Upper lobe of left lung (tissue), 6 donors: ENCODE measurements around the gene ADCY7. TPM values are rescaled to one million over a fixed set of nuclear protein-coding genes. Genes with fewer than 3 reads are reported as not detected.

ENCODE experiments used
- ATAC-seq, 2 donors: fragments of 200-7000 bp; cut with Tn5 transposase; one replicate each; pipeline ENCODE4 v1.9.1; 2022; ENCODE audit warnings: mild to moderate bottlenecking in 2 of 2, moderate library complexity in 2 of 2; ENCODE audit not compliant: low FRiP score in 2 of 2
- DNase-seq, 2 donors: peaks; one replicate each; pipeline ENCODE4 v3.0.0-alpha.2; 2019 to 2020
- H3K27ac ChIP-seq, 4 donors: fragments of 200-600 bp; sonication (generic); one replicate each; pipeline ENCODE4 v1.5.1; 2016 to 2019
- H3K27me3 ChIP-seq, 4 donors: fragments of 200-600 bp; sonication (generic); one replicate each; pipeline ENCODE4 v1.5.1; 2017 to 2019
- H3K36me3 ChIP-seq, 4 donors: fragments of 200-600 bp; sonication (generic); one replicate each; pipeline ENCODE4 v1.5.1; 2016 to 2019
- H3K4me1 ChIP-seq, 4 donors: fragments of 200-600 bp; sonication (generic); one replicate each; pipeline ENCODE4 v1.5.1; 2018 to 2019
- H3K4me3 ChIP-seq, 4 donors: fragments of 200-600 bp; sonication (generic); one replicate each; pipeline ENCODE4 v1.5.1; 2017 to 2019; ENCODE audit warnings: mild to moderate bottlenecking in 2 of 4, moderate library complexity in 1 of 4
- H3K9me3 ChIP-seq, 4 donors: fragments of 200-600 bp; sonication (generic); one replicate each; pipeline ENCODE4 v1.5.1; 2018 to 2019
- CTCF ChIP-seq, 6 experiments: fragments of 450-650 bp in 4 of 6; fragments of 200-600 bp in 2 of 6; sonication (generic) in 2 of 6; IDR thresholded peaks; one replicate each; pipeline ENCODE4 v1.5.1; 2016 to 2019; ENCODE audit warnings: antibody characterized with exemption in 6 of 6
- EP300 ChIP-seq, 4 donors: sonication (generic); formaldehyde crosslinking; IDR thresholded peaks; one replicate each; pipeline ENCODE4 v1.5.1; 2017; ENCODE audit warnings: antibody characterized with exemption in 4 of 4, control low read depth in 2 of 4
- POLR2A ChIP-seq, 4 donors: fragments of 450-650 bp; IDR thresholded peaks; one replicate each; pipeline ENCODE4 v1.5.1; 2016 to 2017; ENCODE audit warnings: antibody characterized with exemption in 4 of 4, mild to moderate bottlenecking in 2 of 4
- POLR2AphosphoS5 ChIP-seq, 2 donors: sonication (generic); formaldehyde crosslinking; IDR thresholded peaks; one replicate each; pipeline ENCODE4 v1.5.1; 2017; ENCODE audit warnings: antibody characterized with exemption in 2 of 2
- WGBS, 2 donors: methylation state at CpG; one replicate each; pipeline ENCODE4 v1.1.5; 2017 to 2018; 5-methylcytosine and 5-hydroxymethylcytosine counted together
- total RNA-seq, 6 donors: library from RNA; depleted of rRNA in 4 of 6; stranded (reverse); fragments of >200 nt in 4 of 6; gene quantifications; one replicate each; pipeline versions ENCODE4 v1.1.0 to v1.2.1, GENCODE V29; 2016 to 2021
- donor health status: DM: no; HTN: no; CAD: no; lungs with moderate emphysema.
- donor health status: DM: no; HTN: yes; CAD: no; lungs with severe emphysema.

The ADCY7 gene
- total RNA-seq, 6 donors from 2014 or later, result 46.9 to 177 (median 101) TPM

GRCh38 chr16:50359626-50360025, 93.3 kb downstream of the ADCY7 start:
- no peaks in the 10 kb centered on the region for H3K27me3 ChIP-seq
- H3K4me1 ChIP-seq, result peaks cover 0 to 21% (median 11%) of the 10 kb centered on the region in 4 donors
- ATAC-seq (no peak), DNase-seq (no peak)
- peaks cover 0 to 37% (median 5%) of the 10 kb centered on the region in 4 donors for H3K36me3 ChIP-seq
- 26 to 35% methylated on average over 1 of the region's 1 CpG for WGBS, 2 donors
- no peak overlapping the region for H3K4me3 ChIP-seq
- H3K9me3 ChIP-seq, result no peaks in the 10 kb centered on the region
- TF ChIP-seq CTCF (IDR thresholded peaks at IDR 0.05) (no peak), EP300 (IDR thresholded peaks at IDR 0.05) (no peak), POLR2AphosphoS5 (IDR thresholded peaks at IDR 0.05) (no peak), POLR2A (IDR thresholded peaks at IDR 0.05) (no peak)
- H3K27ac ChIP-seq, result no peak overlapping the region

- H3K27ac ChIP-seq, result peak overlapping the region in 1 of 4 donors; percentile 44
These were observed 93.9 kb downstream of the ADCY7 start for GRCh38 chr16:50360033-50360778.

GRCh38 chr16:50360779-50361178, 94.4 kb downstream of the ADCY7 start:
- H3K27me3 ChIP-seq, result no peaks in the 10 kb centered on the region
- H3K4me3 ChIP-seq, result no peak overlapping the region
- peaks cover 0 to 39% (median 5%) of the 10 kb centered on the region in 4 donors for H3K36me3 ChIP-seq
- no peak for ATAC-seq
- peak overlapping the region in 1 of 4 donors; percentile 44 for H3K27ac ChIP-seq
- H3K4me1 ChIP-seq, result peaks cover 7 to 32% (median 15%) of the 10 kb centered on the region in 4 donors
- WGBS, 2 donors, result 64 to 82% methylated on average over 3 of the region's 3 CpGs
- no peaks in the 10 kb centered on the region for H3K9me3 ChIP-seq
- no peak for DNase-seq
- TF ChIP-seq CTCF (IDR thresholded peaks at IDR 0.05), result no peak
- TF ChIP-seq EP300 (IDR thresholded peaks at IDR 0.05), result no peak
- no peak for TF ChIP-seq POLR2AphosphoS5 (IDR thresholded peaks at IDR 0.05)
- no peak for TF ChIP-seq POLR2A (IDR thresholded peaks at IDR 0.05)

More at GRCh38 chr16:50360033-50360778, 93.9 kb downstream of the ADCY7 start:
- Histone ChIP-seq H3K9me3 (no peaks in the 10 kb centered on the region), H3K4me1 (peaks cover 4 to 26% (median 11%) of the 10 kb centered on the region in 4 donors), H3K27me3 (no peaks in the 10 kb centered on the region), H3K4me3 (no peak overlapping the region), H3K36me3 (peaks cover 0 to 39% (median 5%) of the 10 kb centered on the region in 4 donors)
- DNase-seq (no peak), ATAC-seq (peak in 1 of 2 donors; percentile 47)
- TF ChIP-seq POLR2A (IDR thresholded peaks at IDR 0.05), result no peak
- no peak for TF ChIP-seq EP300 (IDR thresholded peaks at IDR 0.05)
- TF ChIP-seq POLR2AphosphoS5 (IDR thresholded peaks at IDR 0.05), result no peak
- no peak for TF ChIP-seq CTCF (IDR thresholded peaks at IDR 0.05)
- WGBS, 2 donors, result 75 to 77% methylated on average over 6 of the region's 6 CpGs

- no peak for TF ChIP-seq POLR2A (IDR thresholded peaks at IDR 0.05)
- no peak overlapping the region for H3K27ac ChIP-seq
- no peaks in the 10 kb centered on the region for H3K27me3 ChIP-seq
- H3K36me3 ChIP-seq, result peaks cover 0 to 34% (median 1%) of the 10 kb centered on the region in 4 donors
- DNase-seq (no peak), ATAC-seq (no peak)
- 86 to 89% methylated on average over 10 of the region's 10 CpGs for WGBS, 2 donors
- no peaks in the 10 kb centered on the region for H3K9me3 ChIP-seq
- peaks cover 29 to 58% (median 34%) of the 10 kb centered on the region in 4 donors for H3K4me1 ChIP-seq
- no peak overlapping the region for H3K4me3 ChIP-seq
These were observed 97.3 kb downstream of the ADCY7 start for GRCh38 chr16:50363656-50364055.

GRCh38 chr16:50365791-50366575, 99.6 kb downstream of the ADCY7 start:
- H3K36me3 ChIP-seq, result peaks cover 0 to 21% (median 1%) of the 10 kb centered on the region in 4 donors
- H3K4me1 ChIP-seq, result peaks cover 22 to 49% (median 32%) of the 10 kb centered on the region in 4 donors
- WGBS, 2 donors, result 26 to 27% methylated on average over 2 of the region's 2 CpGs
- no peaks in the 10 kb centered on the region for H3K9me3 ChIP-seq
- ATAC-seq (no peak), DNase-seq (no peak)
- H3K27me3 ChIP-seq, result no peaks in the 10 kb centered on the region
- no peak for TF ChIP-seq EP300 (IDR thresholded peaks at IDR 0.05)
- TF ChIP-seq POLR2A (IDR thresholded peaks at IDR 0.05), result no peak
- no peak for TF ChIP-seq CTCF (IDR thresholded peaks at IDR 0.05)
- TF ChIP-seq POLR2AphosphoS5 (IDR thresholded peaks at IDR 0.05), result no peak
- no peak overlapping the region for H3K4me3 ChIP-seq
- no peak overlapping the region for H3K27ac ChIP-seq
